GM23248 (cell line): ENCODE results near the gene ADRB2. TPM values are rescaled to one million over a fixed set of nuclear protein-coding genes. Genes with fewer than 3 reads are reported as not detected.

Experiments used
- DNase-seq: peaks from one replicate; pipeline ENCODE4 v3.0.0-alpha.2; 2015
- H2AFZ ChIP-seq: fragments of 200-600 bp; sonication (generic); 2 replicates; pipeline ENCODE4 v1.6.1; 2016; ENCODE audit warnings: antibody characterized with exemption
- H3F3A ChIP-seq: fragments of 200-600 bp; sonication (generic); 2 replicates; pipeline ENCODE4 v1.6.1; 2016; ENCODE audit warnings: mild to moderate bottlenecking, antibody characterized with exemption, mixed run types; ENCODE audit not compliant: insufficient read depth
- H3K27ac ChIP-seq: fragments of 200-600 bp; sonication (generic); 2 replicates; pipeline ENCODE4 v1.5.1; 2016; ENCODE audit warnings: mild to moderate bottlenecking
- H3K27me3 ChIP-seq: fragments of 200-600 bp; sonication (generic); replicated peaks from 2 replicates; pipeline ENCODE4 v1.6.1; 2016; ENCODE audit warnings: mild to moderate bottlenecking; ENCODE audit not compliant: insufficient read depth
- H3K36me3 ChIP-seq: fragments of 200-600 bp; sonication (generic); 2 replicates; pipeline ENCODE4 v1.6.1; 2016; ENCODE audit warnings: low read depth, mild to moderate bottlenecking
- H3K4me1 ChIP-seq: fragments of 200-600 bp; sonication (generic); 2 replicates; pipeline ENCODE4 v1.6.1; 2016; ENCODE audit warnings: mild to moderate bottlenecking; ENCODE audit not compliant: insufficient read depth
- H3K4me2 ChIP-seq: fragments of 200-600 bp; sonication (generic); one replicate; pipeline ENCODE4 v1.6.1; 2016; ENCODE audit warnings: mild to moderate bottlenecking; ENCODE audit not compliant: unreplicated experiment
- H3K4me3 ChIP-seq: fragments of 200-600 bp; sonication (generic); 2 replicates; pipeline ENCODE4 v1.5.1; 2016; ENCODE audit warnings: mild to moderate bottlenecking
- H3K79me2 ChIP-seq: fragments of 200-600 bp; sonication (generic); 2 replicates; pipeline ENCODE4 v1.6.1; 2016; ENCODE audit warnings: mild to moderate bottlenecking; ENCODE audit not compliant: insufficient read depth
- H3K9ac ChIP-seq: fragments of 200-600 bp; sonication (generic); 2 replicates; pipeline ENCODE4 v1.6.1; 2016; ENCODE audit warnings: mild to moderate bottlenecking
- H3K9me2 ChIP-seq: fragments of 200-600 bp; sonication (generic); 2 replicates; pipeline ENCODE4 v1.6.1; 2016; ENCODE audit warnings: mixed run types, mild to moderate bottlenecking, moderate library complexity; ENCODE audit not compliant: insufficient read depth
- H3K9me3 ChIP-seq: fragments of 200-600 bp; sonication (generic); one replicate; pipeline ENCODE4 v1.6.1; 2017; ENCODE audit warnings: low read depth
- H4K20me1 ChIP-seq: fragments of 200-600 bp; sonication (generic); 2 replicates; pipeline ENCODE4 v1.6.0; 2016; ENCODE audit not compliant: insufficient read depth
- EZH2 ChIP-seq: fragments of 200-600 bp; sonication (generic); IDR thresholded peaks from 2 replicates; pipeline ENCODE4 v1.6.1; 2018; ENCODE audit warnings: antibody characterized with exemption, mild to moderate bottlenecking; ENCODE audit not compliant: insufficient read depth, poor library complexity, severe bottlenecking
- EZH2phosphoT487 ChIP-seq: fragments of 200-600 bp; sonication (generic); IDR thresholded peaks from 2 replicates; pipeline ENCODE4 v1.6.1; 2018; ENCODE audit warnings: antibody characterized with exemption, moderate library complexity, mild to moderate bottlenecking, low read depth; ENCODE audit not compliant: insufficient read depth
- WGBS, 2 experiments: methylation state at CpG; one replicate each; pipeline ENCODE4 v1.1.6; 2015 to 2017; ENCODE audit warnings: low lambda C conversion rate in 2 of 2, low coverage in 1 of 2; ENCODE audit errors: missing lambda C conversion rate in 2 of 2; 5-methylcytosine and 5-hydroxymethylcytosine counted together
- in situ Hi-C: fragments of 300-500 bp; cut with MboI; formaldehyde crosslinking; loops from 2 replicates; pipeline ENCODE4 v1.15.0; 2020
- polyA plus RNA-seq: library from polyadenylated mRNA; unstranded; fragments of >200 nt; fragmentation: Nextera tagmentation; extraction: Ambion mirVana; gene quantifications from 2 replicates; pipeline ENCODE4 v1.2.1, GENCODE V29; 2016
- total RNA-seq: library from RNA; depleted of rRNA; stranded (reverse); fragments of >200 nt; shearing (Covaris generic); gene quantifications from 2 replicates; pipeline ENCODE4 v1.2.3, GENCODE V29; 2014

ADRB2 gene
- total and polyA plus RNA-seq, 2 experiments from 2014 or later = 0.19 to 0.65 TPM

DNA sequence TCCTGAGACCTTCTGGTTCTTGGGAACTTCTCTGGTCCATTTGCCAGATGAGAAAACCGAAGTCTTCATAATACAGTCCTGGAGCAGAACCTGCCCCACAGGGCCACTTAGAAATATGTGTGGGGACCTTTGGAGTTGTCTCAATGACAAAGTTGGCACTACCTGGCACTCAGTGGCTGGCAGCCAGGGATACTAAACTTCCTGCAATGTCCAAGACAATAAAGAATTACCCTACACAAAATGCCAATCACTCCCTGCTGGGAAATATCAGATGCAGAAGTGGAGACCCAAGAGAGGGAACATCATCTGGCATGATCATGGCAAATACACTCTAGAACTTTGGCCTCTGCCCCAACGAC lies 29.6 kb downstream of the ADRB2 start:
- DNase-seq = no peak
- Histone ChIP-seq H3K4me3 (no peak overlapping the region), H3K9me2 (no peaks in the 10 kb centered on the region), H3K27ac (no peak overlapping the region), H3K9me3 (no peaks in the 10 kb centered on the region), H3K79me2 (no peaks in the 10 kb centered on the region), H3K4me2 (no peak overlapping the region), H3K36me3 (no peaks in the 10 kb centered on the region), H3F3A (no peaks in the 10 kb centered on the region), H2AFZ (no peak overlapping the region), H3K27me3 (no peaks in the 10 kb centered on the region; the same call in 1 of the 2 replicates), H3K9ac (no peak overlapping the region), H3K4me1 (peaks cover 6% of the 10 kb centered on the region; the same call in 1 of the 2 replicates), H4K20me1 (no peaks in the 10 kb centered on the region)
- in situ Hi-C loops = no loop called here
- 6 to 8% methylated on average over 2 of the region's 2 CpGs for WGBS, 2 experiments
- no peak for TF ChIP-seq EZH2phosphoT487
- no peak for TF ChIP-seq EZH2

DNA sequence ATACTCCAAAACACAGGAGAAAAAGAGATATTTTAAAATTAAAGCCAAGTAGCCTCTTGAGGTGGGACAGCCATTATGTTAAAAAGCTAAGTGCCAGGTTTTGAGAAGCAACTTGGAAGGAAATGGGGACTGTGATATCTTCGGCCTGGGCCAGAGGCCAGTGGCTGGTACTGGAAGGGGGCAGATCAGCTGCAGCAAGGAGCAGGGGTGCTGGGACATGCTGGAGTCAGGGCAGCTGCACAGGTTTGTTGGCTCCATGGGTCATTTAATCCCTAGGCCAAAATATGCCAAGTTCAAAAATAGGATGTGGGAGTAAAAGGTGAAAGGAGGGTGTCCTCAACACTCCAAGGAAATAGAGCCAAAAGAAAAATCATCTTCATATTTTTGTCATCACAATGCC lies 30.0 kb downstream of the ADRB2 start:
- Histone ChIP-seq H3K36me3 (no peaks in the 10 kb centered on the region), H3F3A (no peaks in the 10 kb centered on the region), H3K79me2 (no peaks in the 10 kb centered on the region), H3K9me2 (no peaks in the 10 kb centered on the region), H3K4me1 (peaks cover 6% of the 10 kb centered on the region; the same call in 1 of the 2 replicates), H3K9me3 (no peaks in the 10 kb centered on the region), H3K4me2 (no peak overlapping the region), H3K4me3 (no peak overlapping the region), H3K9ac (no peak overlapping the region), H4K20me1 (no peaks in the 10 kb centered on the region), H2AFZ (no peak overlapping the region), H3K27me3 (no peaks in the 10 kb centered on the region; the same call in 1 of the 2 replicates), H3K27ac (no peak overlapping the region)
- WGBS, 2 experiments = 53 to 69% methylated on average over 1 of the region's 1 CpG
- no peak for TF ChIP-seq EZH2
- TF ChIP-seq EZH2phosphoT487 = no peak
- in situ Hi-C loops = no loop called here
- DNase-seq = no peak

DNA sequence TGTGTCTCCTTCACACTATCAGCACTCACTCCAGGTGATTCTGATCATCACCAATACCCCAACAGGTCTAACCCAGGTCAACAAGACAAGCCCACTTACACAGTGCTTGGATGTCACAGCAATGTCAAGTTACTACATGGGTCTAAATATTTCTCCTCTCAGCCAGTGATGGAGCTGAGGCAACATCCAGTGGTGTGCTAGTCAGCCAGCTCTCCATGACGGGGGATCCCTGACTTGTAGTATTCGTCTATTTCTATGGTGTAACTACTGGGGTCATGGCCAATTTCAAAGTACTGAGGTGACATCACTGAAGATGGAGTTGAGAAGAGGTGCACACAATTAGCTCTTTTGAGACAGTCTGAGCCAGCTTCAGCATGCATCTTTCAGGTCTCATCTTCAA lies 31.1 kb downstream of the ADRB2 start:
- Histone ChIP-seq H4K20me1 (no peaks in the 10 kb centered on the region), H3K36me3 (no peaks in the 10 kb centered on the region), H3K27me3 (no peaks in the 10 kb centered on the region), H2AFZ (no peak overlapping the region), H3K4me1 (peaks cover 6% of the 10 kb centered on the region; the same call in 1 of the 2 replicates), H3K4me2 (no peak overlapping the region), H3K9me3 (no peaks in the 10 kb centered on the region), H3K9me2 (no peaks in the 10 kb centered on the region), H3K27ac (no peak overlapping the region), H3K4me3 (no peak overlapping the region), H3F3A (no peaks in the 10 kb centered on the region), H3K9ac (no peak overlapping the region), H3K79me2 (no peaks in the 10 kb centered on the region)
- TF ChIP-seq EZH2 (no peak), EZH2phosphoT487 (no peak)
- WGBS, 2 experiments = 88 to 94% methylated on average over 2 of the region's 2 CpGs
- in situ Hi-C loops = no loop called here
- peak; percentile 16 for DNase-seq

DNA sequence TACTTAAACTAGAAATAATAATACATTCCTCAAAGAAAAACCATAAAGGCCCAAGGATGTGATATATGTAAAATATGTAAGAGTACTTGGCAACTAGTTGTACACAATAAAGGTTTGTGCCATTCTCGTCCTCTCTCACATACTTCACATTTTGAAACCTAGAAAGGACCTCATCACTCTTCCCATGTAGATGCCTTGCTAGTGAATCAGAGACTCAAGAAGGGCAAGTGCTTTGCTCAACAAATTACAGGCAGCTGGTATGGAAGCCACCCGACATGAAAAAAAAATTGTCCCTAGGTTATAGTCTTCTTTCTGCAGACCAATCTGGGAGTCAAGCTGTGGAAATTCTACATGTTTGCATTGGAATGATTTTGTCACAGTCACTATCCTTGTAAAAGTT lies 31.7 kb downstream of the ADRB2 start:
- Histone ChIP-seq H3K79me2 (no peaks in the 10 kb centered on the region), H3F3A (no peaks in the 10 kb centered on the region), H3K4me3 (no peak overlapping the region), H3K4me2 (no peak overlapping the region), H3K27ac (no peak overlapping the region), H4K20me1 (no peaks in the 10 kb centered on the region), H2AFZ (no peak overlapping the region), H3K36me3 (no peaks in the 10 kb centered on the region), H3K9me2 (no peaks in the 10 kb centered on the region), H3K27me3 (no peaks in the 10 kb centered on the region), H3K9ac (no peak overlapping the region), H3K9me3 (no peaks in the 10 kb centered on the region), H3K4me1 (peaks cover 6% of the 10 kb centered on the region; the same call in 1 of the 2 replicates)
- WGBS, 2 experiments = 40 to 54% methylated on average over 2 of the region's 2 CpGs
- DNase-seq = peak; percentile 55
- no peak for TF ChIP-seq EZH2
- in situ Hi-C loops = no loop called here

DNA sequence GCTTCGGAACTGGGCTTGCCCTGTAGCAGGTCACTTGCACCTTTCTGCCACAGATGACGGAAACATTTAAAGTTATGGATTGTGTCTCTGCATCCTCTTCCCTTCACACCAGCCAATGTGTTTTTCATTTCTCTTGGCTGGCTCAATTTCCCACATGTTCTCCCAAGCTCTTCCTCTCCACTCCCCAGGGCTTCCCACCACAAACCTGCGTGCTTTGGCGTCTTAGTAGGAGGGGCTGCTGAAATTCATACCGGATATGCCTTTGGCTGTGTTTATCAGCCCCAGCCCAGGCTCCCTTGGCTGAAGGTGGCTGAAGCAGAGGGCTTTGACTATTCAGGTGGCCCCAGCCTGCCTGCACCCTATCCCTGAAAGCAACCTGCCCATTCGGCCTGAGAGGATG lies 32.1 kb downstream of the ADRB2 start:
- Histone ChIP-seq H3K9me3 (no peaks in the 10 kb centered on the region), H3K9me2 (no peaks in the 10 kb centered on the region), H3F3A (no peaks in the 10 kb centered on the region), H3K79me2 (no peaks in the 10 kb centered on the region), H3K27me3 (no peaks in the 10 kb centered on the region), H3K27ac (no peak overlapping the region), H4K20me1 (no peaks in the 10 kb centered on the region), H3K4me1 (peaks cover 6% of the 10 kb centered on the region; the same call in 1 of the 2 replicates), H3K9ac (no peak overlapping the region), H3K4me2 (no peak overlapping the region), H3K36me3 (no peaks in the 10 kb centered on the region), H2AFZ (no peak overlapping the region), H3K4me3 (no peak overlapping the region)
- DNase-seq = peak; percentile 24
- 30% methylated on average over 6 of the region's 6 CpGs for WGBS, 2 experiments
- TF ChIP-seq EZH2 (no peak), EZH2phosphoT487 (no peak)
- in situ Hi-C loops = no loop called here
